ENCODE results near the gene WAPL. TPM values are rescaled to one million over a fixed set of nuclear protein-coding genes. Genes with fewer than 3 reads are reported as not detected.

WAPL gene
- total RNA-seq, 1 experiment from 2014 or later, result 48.0 TPM

DNA sequence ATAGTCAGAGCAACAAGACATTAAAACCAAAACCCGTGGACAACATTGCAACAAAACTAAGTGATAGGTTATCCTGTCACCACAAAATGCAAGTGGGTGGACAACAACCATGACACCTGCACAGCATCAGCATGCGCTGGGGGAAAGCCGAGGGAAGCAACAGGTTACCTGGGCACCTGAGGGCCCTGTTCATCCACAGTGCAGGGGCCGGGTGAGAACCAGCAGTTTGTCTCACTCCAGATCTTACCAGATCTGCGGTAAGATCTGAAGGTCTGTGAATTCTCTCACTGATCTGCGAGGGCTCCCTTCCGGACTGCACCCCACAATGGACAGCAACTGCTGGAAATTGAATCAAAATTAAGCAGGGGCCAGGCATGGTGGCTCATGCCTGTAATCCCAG, 124.5 kb downstream of the WAPL start:
- Mint-ChIP-seq H3K27ac (no peak overlapping the region), H3K27me3 (ENCODE audit: low read depth) (peaks cover 56% of the 10 kb centered on the region), H3K9me3 (no peaks in the 10 kb centered on the region), H3K4me1 (peaks cover 16% of the 10 kb centered on the region), H3K36me3 (no peaks in the 10 kb centered on the region), H3K4me3 (no peak overlapping the region)
- ChIA-PET CTCF (no interaction called here), POLR2A (no interaction called here)
- ATAC-seq (no peak), DNase-seq (ENCODE audit: low spot score) (no peak)
- TF ChIP-seq MLX (CRISPR knock-in tag; IDR thresholded peaks at IDR 0.05) (no peak), SOX15 (CRISPR knock-in tag; IDR thresholded peaks at IDR 0.05) (no peak), SMAD3 (CRISPR knock-in tag; IDR thresholded peaks at IDR 0.05; ENCODE audit: borderline replicate concordance) (no peak), KAT7 (CRISPR knock-in tag; IDR thresholded peaks at IDR 0.05; ENCODE audit: borderline replicate concordance) (no peak), FOXP4 (CRISPR knock-in tag; IDR thresholded peaks at IDR 0.05) (no peak), GABPB1 (CRISPR knock-in tag; IDR thresholded peaks at IDR 0.05) (no peak), JUN (CRISPR knock-in tag; IDR thresholded peaks at IDR 0.05) (no peak), TP53 (CRISPR knock-in tag; IDR thresholded peaks at IDR 0.05) (no peak), IRF1 (CRISPR knock-in tag; IDR thresholded peaks at IDR 0.05) (no peak), ZNF121 (CRISPR knock-in tag; IDR thresholded peaks at IDR 0.05) (no peak), CREM (CRISPR knock-in tag; IDR thresholded peaks at IDR 0.05) (no peak), NR1H2 (CRISPR knock-in tag; IDR thresholded peaks at IDR 0.05) (no peak)
- TF ChIP-seq, protein P1, sequence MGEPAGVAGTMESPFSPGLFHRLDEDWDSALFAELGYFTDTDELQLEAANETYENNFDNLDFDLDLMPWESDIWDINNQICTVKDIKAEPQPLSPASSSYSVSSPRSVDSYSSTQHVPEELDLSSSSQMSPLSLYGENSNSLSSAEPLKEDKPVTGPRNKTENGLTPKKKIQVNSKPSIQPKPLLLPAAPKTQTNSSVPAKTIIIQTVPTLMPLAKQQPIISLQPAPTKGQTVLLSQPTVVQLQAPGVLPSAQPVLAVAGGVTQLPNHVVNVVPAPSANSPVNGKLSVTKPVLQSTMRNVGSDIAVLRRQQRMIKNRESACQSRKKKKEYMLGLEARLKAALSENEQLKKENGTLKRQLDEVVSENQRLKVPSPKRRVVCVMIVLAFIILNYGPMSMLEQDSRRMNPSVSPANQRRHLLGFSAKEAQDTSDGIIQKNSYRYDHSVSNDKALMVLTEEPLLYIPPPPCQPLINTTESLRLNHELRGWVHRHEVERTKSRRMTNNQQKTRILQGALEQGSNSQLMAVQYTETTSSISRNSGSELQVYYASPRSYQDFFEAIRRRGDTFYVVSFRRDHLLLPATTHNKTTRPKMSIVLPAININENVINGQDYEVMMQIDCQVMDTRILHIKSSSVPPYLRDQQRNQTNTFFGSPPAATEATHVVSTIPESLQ (CRISPR knock-in tag; IDR thresholded peaks at IDR 0.05), result no peak
- TF ChIP-seq, protein P2, sequence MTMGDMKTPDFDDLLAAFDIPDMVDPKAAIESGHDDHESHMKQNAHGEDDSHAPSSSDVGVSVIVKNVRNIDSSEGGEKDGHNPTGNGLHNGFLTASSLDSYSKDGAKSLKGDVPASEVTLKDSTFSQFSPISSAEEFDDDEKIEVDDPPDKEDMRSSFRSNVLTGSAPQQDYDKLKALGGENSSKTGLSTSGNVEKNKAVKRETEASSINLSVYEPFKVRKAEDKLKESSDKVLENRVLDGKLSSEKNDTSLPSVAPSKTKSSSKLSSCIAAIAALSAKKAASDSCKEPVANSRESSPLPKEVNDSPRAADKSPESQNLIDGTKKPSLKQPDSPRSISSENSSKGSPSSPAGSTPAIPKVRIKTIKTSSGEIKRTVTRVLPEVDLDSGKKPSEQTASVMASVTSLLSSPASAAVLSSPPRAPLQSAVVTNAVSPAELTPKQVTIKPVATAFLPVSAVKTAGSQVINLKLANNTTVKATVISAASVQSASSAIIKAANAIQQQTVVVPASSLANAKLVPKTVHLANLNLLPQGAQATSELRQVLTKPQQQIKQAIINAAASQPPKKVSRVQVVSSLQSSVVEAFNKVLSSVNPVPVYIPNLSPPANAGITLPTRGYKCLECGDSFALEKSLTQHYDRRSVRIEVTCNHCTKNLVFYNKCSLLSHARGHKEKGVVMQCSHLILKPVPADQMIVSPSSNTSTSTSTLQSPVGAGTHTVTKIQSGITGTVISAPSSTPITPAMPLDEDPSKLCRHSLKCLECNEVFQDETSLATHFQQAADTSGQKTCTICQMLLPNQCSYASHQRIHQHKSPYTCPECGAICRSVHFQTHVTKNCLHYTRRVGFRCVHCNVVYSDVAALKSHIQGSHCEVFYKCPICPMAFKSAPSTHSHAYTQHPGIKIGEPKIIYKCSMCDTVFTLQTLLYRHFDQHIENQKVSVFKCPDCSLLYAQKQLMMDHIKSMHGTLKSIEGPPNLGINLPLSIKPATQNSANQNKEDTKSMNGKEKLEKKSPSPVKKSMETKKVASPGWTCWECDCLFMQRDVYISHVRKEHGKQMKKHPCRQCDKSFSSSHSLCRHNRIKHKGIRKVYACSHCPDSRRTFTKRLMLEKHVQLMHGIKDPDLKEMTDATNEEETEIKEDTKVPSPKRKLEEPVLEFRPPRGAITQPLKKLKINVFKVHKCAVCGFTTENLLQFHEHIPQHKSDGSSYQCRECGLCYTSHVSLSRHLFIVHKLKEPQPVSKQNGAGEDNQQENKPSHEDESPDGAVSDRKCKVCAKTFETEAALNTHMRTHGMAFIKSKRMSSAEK (CRISPR knock-in tag; IDR thresholded peaks at IDR 0.05; ENCODE audit: borderline replicate concordance), result no peak
- TF ChIP-seq, protein P3, sequence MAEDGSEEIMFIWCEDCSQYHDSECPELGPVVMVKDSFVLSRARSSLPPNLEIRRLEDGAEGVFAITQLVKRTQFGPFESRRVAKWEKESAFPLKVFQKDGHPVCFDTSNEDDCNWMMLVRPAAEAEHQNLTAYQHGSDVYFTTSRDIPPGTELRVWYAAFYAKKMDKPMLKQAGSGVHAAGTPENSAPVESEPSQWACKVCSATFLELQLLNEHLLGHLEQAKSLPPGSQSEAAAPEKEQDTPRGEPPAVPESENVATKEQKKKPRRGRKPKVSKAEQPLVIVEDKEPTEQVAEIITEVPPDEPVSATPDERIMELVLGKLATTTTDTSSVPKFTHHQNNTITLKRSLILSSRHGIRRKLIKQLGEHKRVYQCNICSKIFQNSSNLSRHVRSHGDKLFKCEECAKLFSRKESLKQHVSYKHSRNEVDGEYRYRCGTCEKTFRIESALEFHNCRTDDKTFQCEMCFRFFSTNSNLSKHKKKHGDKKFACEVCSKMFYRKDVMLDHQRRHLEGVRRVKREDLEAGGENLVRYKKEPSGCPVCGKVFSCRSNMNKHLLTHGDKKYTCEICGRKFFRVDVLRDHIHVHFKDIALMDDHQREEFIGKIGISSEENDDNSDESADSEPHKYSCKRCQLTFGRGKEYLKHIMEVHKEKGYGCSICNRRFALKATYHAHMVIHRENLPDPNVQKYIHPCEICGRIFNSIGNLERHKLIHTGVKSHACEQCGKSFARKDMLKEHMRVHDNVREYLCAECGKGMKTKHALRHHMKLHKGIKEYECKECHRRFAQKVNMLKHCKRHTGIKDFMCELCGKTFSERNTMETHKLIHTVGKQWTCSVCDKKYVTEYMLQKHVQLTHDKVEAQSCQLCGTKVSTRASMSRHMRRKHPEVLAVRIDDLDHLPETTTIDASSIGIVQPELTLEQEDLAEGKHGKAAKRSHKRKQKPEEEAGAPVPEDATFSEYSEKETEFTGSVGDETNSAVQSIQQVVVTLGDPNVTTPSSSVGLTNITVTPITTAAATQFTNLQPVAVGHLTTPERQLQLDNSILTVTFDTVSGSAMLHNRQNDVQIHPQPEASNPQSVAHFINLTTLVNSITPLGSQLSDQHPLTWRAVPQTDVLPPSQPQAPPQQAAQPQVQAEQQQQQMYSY (CRISPR knock-in tag; IDR thresholded peaks at IDR 0.05), result no peak
- TF ChIP-seq, protein P4, sequence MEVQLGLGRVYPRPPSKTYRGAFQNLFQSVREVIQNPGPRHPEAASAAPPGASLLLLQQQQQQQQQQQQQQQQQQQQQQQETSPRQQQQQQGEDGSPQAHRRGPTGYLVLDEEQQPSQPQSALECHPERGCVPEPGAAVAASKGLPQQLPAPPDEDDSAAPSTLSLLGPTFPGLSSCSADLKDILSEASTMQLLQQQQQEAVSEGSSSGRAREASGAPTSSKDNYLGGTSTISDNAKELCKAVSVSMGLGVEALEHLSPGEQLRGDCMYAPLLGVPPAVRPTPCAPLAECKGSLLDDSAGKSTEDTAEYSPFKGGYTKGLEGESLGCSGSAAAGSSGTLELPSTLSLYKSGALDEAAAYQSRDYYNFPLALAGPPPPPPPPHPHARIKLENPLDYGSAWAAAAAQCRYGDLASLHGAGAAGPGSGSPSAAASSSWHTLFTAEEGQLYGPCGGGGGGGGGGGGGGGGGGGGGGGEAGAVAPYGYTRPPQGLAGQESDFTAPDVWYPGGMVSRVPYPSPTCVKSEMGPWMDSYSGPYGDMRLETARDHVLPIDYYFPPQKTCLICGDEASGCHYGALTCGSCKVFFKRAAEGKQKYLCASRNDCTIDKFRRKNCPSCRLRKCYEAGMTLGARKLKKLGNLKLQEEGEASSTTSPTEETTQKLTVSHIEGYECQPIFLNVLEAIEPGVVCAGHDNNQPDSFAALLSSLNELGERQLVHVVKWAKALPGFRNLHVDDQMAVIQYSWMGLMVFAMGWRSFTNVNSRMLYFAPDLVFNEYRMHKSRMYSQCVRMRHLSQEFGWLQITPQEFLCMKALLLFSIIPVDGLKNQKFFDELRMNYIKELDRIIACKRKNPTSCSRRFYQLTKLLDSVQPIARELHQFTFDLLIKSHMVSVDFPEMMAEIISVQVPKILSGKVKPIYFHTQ (CRISPR knock-in tag; IDR thresholded peaks at IDR 0.05), result no peak

Measured in WTC11 (cell line).